Esophagus squamous epithelium (tissue), 4 donors: ENCODE measurements around the gene CCL18.

Experiments used
- CTCF ChIP-seq, 6 experiments: fragments of 450-650 bp in 4 of 6; fragments of 200-600 bp in 2 of 6; sonication (generic) in 2 of 6; IDR thresholded peaks; one replicate each; pipeline ENCODE4 v1.5.1; 2016 to 2019; ENCODE audit warnings: antibody characterized with exemption in 6 of 6, mild to moderate bottlenecking in 4 of 6, moderate library complexity in 4 of 6
- POLR2A ChIP-seq, 4 donors: fragments of 450-650 bp; IDR thresholded peaks; one replicate each; pipeline ENCODE4 v1.6.1; 2017; ENCODE audit warnings: antibody characterized with exemption in 4 of 4, mild to moderate bottlenecking in 4 of 4, moderate library complexity in 3 of 4

- TF ChIP-seq CTCF (IDR thresholded peaks at IDR 0.05): no peak
- no peak for TF ChIP-seq POLR2A (IDR thresholded peaks at IDR 0.05)
Measured at GRCh38 chr17:36057911-36058310, 6.2 kb upstream of the CCL18 start.
